Esophagus squamous epithelium (tissue), 4 donors: ENCODE results near the gene C7orf33.

ENCODE experiments used
- POLR2A ChIP-seq, 4 donors: fragments of 450-650 bp; IDR thresholded peaks; one replicate each; pipeline ENCODE4 v1.6.1; 2017; ENCODE audit warnings: antibody characterized with exemption in 4 of 4, mild to moderate bottlenecking in 4 of 4, moderate library complexity in 3 of 4
- TF ChIP-seq, protein P1 (sequence below), 6 experiments: fragments of 450-650 bp in 4 of 6; fragments of 200-600 bp in 2 of 6; sonication (generic) in 2 of 6; IDR thresholded peaks; one replicate each; pipeline ENCODE4 v1.5.1; 2016 to 2019; ENCODE audit warnings: antibody characterized with exemption in 6 of 6, mild to moderate bottlenecking in 4 of 6, moderate library complexity in 4 of 6

GRCh38 chr7:148628011-148628410 is 37.4 kb downstream of the C7orf33 start:
- no peak for TF ChIP-seq POLR2A (IDR thresholded peaks at IDR 0.05)
- TF ChIP-seq, protein P1, sequence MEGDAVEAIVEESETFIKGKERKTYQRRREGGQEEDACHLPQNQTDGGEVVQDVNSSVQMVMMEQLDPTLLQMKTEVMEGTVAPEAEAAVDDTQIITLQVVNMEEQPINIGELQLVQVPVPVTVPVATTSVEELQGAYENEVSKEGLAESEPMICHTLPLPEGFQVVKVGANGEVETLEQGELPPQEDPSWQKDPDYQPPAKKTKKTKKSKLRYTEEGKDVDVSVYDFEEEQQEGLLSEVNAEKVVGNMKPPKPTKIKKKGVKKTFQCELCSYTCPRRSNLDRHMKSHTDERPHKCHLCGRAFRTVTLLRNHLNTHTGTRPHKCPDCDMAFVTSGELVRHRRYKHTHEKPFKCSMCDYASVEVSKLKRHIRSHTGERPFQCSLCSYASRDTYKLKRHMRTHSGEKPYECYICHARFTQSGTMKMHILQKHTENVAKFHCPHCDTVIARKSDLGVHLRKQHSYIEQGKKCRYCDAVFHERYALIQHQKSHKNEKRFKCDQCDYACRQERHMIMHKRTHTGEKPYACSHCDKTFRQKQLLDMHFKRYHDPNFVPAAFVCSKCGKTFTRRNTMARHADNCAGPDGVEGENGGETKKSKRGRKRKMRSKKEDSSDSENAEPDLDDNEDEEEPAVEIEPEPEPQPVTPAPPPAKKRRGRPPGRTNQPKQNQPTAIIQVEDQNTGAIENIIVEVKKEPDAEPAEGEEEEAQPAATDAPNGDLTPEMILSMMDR (IDR thresholded peaks at IDR 0.05): no peak
